HG02678 (cell line): ENCODE measurements around the gene BLTP2.
"Not testable (repeated sequence)": the region's sequence is repeated elsewhere in the genome, so short reads cannot be mapped to it uniquely, and the experiment has no call there.

ENCODE experiments used
- ATAC-seq: cut with Tn5 transposase; IDR thresholded peaks from one replicate; pipeline ENCODE4 v1.9.1; 2021; ENCODE audit warnings: mild to moderate bottlenecking, moderate library complexity; ENCODE audit not compliant: unreplicated experiment

BLTP2 gene

GRCh38 chr17:28644787-28645575, at the start of gene BLTP2:
TSS of gene BLTP2 (minus strand) at chr17:28645158. CDS start at chr17:28645056, 102 bp downstream.
- ATAC-seq, result peak; percentile 93

GRCh38 chr17:28693869-28694268, 48.9 kb upstream of the BLTP2 start:
- no peak for ATAC-seq

DNA sequence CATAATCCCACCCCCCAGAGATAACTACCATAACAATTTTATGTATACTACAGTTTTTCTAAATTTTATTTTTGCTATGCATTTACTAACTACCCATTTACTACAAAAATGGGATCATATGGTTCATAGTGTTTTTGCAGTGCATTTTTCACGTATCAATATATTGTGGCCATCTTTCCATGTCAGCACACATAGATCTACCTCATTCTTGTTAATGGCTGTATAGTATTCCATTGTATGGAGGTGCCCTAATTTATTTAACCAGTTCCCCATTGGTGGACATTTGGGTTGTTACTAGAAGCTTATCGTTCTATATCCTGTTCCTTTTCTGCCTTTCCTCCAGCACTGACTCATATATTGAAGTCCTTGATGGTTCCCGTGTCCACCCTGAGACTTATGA, 44.1 kb upstream of the BLTP2 start:
- no peak for ATAC-seq

DNA sequence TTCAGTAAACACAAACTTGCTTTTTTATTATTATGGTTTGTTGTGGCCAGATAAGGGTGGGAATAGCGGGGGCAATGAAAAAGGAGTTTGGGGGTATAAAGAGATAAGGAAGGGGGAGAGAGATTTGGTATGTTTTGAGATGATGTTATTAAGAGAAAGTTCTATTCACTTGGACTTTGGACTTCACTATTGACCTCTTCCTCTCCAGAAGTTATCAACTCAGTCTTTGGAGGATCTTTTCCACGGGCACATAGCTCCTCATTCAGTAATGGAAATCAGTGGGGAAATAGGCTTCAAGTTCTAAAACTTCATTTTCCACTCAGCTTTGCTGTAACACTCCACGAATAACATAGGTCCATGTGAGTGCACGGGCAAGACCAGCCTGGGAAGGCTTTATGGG, 43.5 kb upstream of the BLTP2 start:
- no peak for ATAC-seq

DNA sequence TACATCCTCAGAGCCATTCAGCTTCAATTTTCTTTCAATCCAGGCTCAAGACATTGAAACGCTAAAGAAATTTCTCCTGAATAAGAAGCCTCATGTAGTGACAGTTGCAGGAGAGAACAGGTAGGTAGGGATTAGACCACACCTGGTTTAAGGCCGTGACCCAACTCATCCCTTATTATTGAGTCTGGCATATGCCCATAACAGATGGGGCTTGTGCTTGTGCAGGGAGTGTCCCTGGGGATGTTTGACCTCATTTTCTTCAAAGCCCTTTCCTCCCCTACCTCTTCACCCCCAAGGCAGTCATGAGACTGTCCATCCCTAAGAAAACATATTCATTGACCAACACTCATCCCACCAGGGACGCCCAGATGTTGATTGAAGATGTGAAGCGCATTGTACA, 41.3 kb upstream of the BLTP2 start:
- no peak for ATAC-seq

GRCh38 chr17:28685366-28685765, 40.4 kb upstream of the BLTP2 start:
- ATAC-seq, result no peak

DNA sequence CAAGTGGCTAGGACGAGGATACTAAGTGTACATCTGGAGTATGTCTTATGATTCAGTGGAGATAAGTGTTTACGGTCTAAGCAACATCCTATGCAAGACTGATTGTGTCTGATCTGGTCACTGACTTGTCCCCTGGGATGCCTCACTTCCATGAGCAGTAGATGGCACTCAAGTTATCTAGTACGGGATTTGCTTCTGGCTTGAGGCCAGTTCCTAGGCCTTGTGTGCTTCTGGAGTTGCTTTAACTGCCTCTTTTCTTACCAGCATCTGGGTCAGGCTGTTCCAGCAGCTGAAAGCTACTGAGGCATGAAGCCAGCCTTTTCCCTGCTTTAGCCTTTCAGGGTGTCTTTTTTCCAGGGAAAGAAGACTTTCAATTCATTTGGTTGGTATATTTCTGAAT, 40.0 kb upstream of the BLTP2 start:
- ATAC-seq, result no peak

DNA sequence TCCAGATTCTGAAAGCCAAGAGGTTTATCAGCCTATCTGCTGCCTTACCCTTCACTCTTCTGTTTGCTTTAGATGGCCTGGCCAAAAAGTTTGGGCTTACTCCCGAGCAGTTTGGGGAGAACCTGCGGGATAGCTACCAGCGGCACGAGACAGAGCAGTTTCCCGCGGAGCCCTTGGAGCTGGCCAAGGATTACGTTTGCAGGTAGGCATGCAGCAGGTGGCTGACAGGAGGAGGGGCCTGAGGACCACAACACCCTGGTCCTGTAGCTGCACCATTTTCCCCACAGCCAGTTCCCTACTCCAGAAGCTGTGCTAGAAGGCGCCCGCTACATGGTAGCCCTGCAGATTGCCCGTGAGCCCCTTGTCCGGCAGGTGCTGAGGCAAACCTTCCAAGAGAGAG, 37.7 kb upstream of the BLTP2 start:
- ATAC-seq, result no peak

- no peak for ATAC-seq
Observed at GRCh38 chr17:28675980-28676379, 31.0 kb upstream of the BLTP2 start.

DNA sequence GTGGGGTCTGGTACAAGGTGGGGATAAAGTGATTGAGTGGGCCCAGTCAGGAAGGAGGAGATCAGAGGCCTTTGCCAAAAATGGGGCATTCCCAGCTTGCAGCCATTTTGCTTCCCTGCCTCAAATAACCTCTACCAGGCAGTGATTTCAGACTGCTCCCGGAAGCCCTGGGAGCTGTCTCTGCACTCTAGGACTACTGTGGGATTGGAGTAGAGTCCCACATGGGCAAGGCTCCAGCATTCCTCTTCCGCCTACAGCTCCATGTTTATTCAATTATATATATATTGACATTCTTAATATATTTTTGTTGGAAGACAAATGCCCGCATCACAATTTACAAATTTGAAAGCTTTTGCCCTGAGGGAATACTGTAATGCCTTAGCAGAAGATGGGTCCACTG, 30.5 kb upstream of the BLTP2 start:
- no peak for ATAC-seq

- no peak for ATAC-seq
Observed at GRCh38 chr17:28669918-28670317, 25.0 kb upstream of the BLTP2 start.

DNA sequence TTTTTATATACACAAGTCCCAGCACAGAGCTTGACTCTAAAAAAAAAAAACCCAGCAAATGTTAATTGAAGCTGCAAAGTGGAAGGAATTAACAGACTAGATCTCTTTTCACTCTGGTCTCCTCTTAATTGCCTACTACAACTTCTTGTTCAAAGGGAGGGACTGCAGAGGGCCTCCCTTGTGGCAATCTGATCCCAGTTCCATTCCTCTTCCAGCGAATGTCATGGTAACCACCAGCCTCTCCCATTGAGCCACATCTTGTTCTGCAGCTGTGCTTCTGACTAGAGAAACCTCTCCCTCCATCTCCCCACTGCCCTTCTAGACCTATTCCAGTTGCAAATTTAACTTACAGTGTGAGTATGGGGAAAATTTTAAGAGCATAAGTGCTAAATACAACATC, 22.9 kb upstream of the BLTP2 start:
- ATAC-seq, result no peak

- ATAC-seq, result no peak
Observed at GRCh38 chr17:28665994-28666393, 21.0 kb upstream of the BLTP2 start.

DNA sequence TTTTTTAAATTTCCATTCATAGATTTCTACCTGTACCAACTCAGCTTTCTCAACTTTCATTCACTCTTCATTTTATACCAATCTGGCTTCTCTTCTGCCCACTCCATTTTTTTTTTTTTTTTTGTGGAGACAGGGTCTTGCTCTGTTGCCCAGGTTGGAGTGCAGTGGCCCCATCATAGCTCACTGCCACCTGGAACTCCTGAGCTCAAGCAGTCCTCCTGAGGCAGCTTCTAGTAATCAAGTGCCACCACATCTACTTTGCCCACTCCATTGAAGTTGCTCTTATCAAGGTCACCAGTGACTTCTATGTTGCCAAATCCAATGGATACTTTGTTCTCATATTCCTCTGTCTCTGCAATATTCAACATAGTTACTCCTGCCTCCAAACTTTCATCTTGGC, 18.8 kb upstream of the BLTP2 start:
- ATAC-seq, result no peak

DNA sequence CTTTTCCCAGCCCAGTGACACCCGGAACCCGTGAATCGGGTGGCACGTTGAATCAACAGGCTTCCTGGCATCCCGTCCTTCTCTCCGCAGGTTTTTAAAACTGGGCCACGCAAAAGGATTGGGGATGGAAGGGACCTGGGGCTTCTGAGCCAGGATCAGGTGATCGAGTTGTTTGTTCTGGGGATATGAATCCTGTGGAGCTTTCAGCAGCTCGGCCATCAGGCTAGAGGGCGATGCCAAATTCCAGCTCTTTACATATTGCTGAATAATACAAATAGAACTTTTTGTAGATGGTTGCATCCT, 17.5 kb upstream of the BLTP2 start:
- ATAC-seq, result no peak

DNA sequence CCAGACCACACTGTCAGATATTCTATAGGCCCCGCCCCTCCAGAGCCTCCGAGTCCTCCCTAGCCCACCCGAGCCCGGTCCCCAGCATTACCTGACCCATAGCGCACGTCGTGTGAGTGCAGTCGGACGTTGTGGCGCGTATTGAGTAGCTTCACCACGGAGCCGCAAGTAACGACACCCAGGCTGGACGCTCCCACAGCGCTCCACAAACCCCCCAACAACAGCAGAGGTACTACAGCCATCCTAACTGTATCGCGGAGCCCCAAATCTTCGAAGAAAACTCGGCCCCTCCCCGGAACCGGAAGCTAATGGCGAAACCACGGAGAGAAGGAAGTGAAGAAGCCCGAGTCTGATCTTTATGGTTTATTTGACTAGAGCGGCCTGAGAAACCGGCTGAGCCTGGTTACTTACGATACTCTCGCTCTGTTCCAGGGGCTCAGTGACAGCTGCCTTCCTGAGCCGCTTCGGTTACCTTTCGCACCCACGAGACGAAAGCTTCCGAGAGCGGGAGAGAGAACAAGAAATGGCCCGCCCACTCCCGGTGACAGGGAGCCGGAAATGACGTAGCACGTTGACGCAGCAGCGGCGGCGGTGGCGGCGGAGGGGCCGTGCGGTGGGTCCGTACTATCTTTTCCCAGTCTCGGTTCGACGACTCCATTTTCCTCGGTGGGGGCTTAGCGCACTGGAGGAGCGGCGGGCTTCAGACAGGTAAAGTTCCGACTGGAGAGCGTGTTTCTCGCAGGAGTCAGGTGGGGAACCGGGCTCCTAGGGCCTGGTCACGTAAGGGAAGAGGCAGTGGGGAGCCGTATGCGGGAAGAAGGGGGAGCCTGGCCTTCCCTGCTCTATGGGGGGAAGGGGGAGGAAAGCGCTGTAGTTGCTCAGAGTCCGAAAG, 16.9 kb upstream of the BLTP2 start, which contains the start of the genes SDF2 and SUPT6H:
TSS of gene SDF2 (minus strand) at position 272 of the 892 bp plus-strand sequence. CDS start at position 242, 30 bp downstream.
TSS of gene SUPT6H (plus strand) at position 571 of the 892 bp plus-strand sequence. CDS start 11,197 bp downstream, outside the sequence.
- ATAC-seq, result peak; percentile 90

GRCh38 chr17:28659497-28659881, 14.5 kb upstream of the BLTP2 start:
- ATAC-seq, result not testable (repeated sequence)

DNA sequence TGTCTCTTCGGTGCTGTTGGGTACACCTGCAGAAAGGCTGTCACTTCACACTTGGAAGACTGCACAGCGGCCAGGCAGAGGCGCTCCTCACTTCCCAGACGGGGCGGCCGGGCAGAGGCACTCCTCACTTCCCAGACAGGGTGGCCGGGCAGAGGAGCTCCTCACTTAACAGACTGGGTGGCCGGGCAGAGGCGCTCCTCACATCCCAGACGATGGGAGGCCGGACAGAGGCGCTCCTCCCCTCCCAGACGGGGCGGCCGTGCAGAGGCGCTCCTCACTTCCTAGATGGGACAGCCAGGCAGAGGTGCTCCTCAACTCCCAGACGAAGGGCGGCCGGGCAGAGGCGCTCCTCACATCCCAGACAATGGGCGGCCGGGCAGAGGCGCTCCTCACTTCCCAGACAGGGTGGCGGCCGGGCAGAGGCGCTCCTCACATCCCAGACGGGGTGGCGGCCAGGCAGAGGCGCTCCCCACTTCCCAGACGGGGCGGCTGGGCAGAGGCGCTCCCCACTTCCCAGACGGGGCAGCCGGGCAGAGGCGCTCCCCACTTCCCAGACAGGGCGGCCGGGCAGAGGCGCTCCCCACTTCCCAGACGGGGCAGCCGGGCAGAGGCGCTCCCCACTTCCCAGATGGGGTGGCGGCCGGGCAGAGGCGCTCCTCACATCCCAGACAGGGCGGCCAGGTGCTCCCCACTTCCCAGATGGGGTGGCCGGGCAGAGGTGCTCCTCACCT, 14.0 kb upstream of the BLTP2 start:
- ATAC-seq, result not testable (repeated sequence)

GRCh38 chr17:28658342-28658741, 13.4 kb upstream of the BLTP2 start:
- ATAC-seq, result not testable (repeated sequence)

DNA sequence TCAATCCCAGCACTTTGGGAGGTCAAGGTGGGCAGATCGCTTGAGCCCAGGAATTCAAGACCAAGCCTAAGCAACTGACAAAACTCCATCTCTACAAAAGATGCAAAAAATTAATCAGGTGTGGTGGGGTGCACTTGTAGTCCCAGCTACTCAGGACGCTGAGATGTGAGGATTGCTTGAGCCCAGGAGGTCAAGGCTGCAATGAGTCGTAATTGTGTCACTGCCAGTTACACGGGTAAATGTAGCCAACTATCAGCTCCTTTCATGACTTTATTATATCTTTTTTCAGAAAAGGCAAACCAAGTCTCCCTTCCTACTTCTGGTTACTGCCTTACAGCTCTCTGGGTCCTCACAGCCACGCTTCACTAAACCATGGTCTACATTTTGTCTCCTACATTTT, 12.8 kb upstream of the BLTP2 start:
- no peak for ATAC-seq

DNA sequence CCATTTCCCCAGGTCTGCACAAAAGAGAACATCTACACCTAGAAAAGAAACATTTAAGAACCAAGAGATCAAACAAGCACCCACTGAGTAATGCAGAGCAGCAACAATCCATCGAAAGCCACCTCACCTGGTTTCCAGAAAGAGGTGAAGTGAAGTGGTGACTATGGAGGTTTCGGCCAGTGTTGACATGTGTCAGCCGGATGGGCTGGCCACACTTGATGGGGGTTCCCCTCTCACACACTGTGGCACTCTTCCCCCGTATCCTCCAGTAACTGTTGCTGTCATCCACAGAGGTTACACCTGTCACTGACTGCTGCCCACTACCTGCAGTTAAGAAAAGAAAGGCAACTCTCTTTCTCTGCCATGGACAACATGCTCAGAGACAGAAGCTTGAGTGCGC, 10.2 kb upstream of the BLTP2 start:
- no peak for ATAC-seq
